Astrocyte (in vitro differentiated cells and primary cell): Measurements from ENCODE around the gene C1QC. TPM values are rescaled to one million over a fixed set of nuclear protein-coding genes. Genes with fewer than 3 reads are reported as not detected.

Source experiments
- DNase-seq: peaks from one replicate; pipeline ENCODE4 v3.0.0-alpha.2; 2010; ENCODE audit warnings: low read depth
- FAIRE-seq: peaks from 2 replicates; lab custom pipeline; 2011; peaks lifted over from hg19 to GRCh38; lab: Jason Lieb, UNC
- H2AFZ ChIP-seq: 2 replicates; pipeline ENCODE4 v1.6.0; 2012; ENCODE audit warnings: low read depth, low read length, inconsistent platforms
- H3K27ac ChIP-seq: 2 replicates; pipeline ENCODE4 v1.5.1; 2011; ENCODE audit warnings: low read depth, low read length, inconsistent platforms
- H3K27me3 ChIP-seq: 2 replicates; pipeline ENCODE4 v1.6.0; 2011; ENCODE audit warnings: low read length, inconsistent platforms; ENCODE audit not compliant: insufficient read depth
- H3K36me3 ChIP-seq: 2 replicates; pipeline ENCODE4 v1.5.1; 2011; ENCODE audit warnings: low read length, inconsistent platforms; ENCODE audit not compliant: insufficient read depth
- H3K4me1 ChIP-seq: 2 replicates; pipeline ENCODE4 v1.5.1; 2011; ENCODE audit warnings: low read length, inconsistent platforms; ENCODE audit not compliant: insufficient read depth
- H3K4me2 ChIP-seq: 2 replicates; pipeline ENCODE4 v1.6.0; 2012; ENCODE audit warnings: low read length, inconsistent platforms
- H3K4me3 ChIP-seq: 2 replicates; pipeline ENCODE4 v1.5.1; 2011; ENCODE audit warnings: low read depth, mild to moderate bottlenecking, low read length, inconsistent platforms; ENCODE audit not compliant: insufficient read depth
- H3K79me2 ChIP-seq: 2 replicates; pipeline ENCODE4 v1.6.0; 2012; ENCODE audit warnings: mild to moderate bottlenecking, low read length, inconsistent platforms; ENCODE audit not compliant: insufficient read depth
- H3K9ac ChIP-seq: 2 replicates; pipeline ENCODE4 v1.6.0; 2012; ENCODE audit warnings: mild to moderate bottlenecking, low read length, inconsistent platforms
- H3K9me3 ChIP-seq: 2 replicates; pipeline ENCODE4 v1.5.1; 2012; ENCODE audit warnings: low read depth, mild to moderate bottlenecking, low read length, inconsistent platforms; ENCODE audit not compliant: insufficient read depth
- H4K20me1 ChIP-seq: 2 replicates; pipeline ENCODE4 v1.6.0; 2012; ENCODE audit warnings: low read length, inconsistent platforms; ENCODE audit not compliant: insufficient read depth
- H3K27ac Mint-ChIP-seq: one replicate; pipeline ENCODE4 v1.8.0; 2021; ENCODE audit warnings: mild to moderate bottlenecking, mixed read lengths; ENCODE audit not compliant: unreplicated experiment
- H3K27me3 Mint-ChIP-seq: one replicate; pipeline ENCODE4 v1.8.0; 2021; ENCODE audit warnings: low read depth, mixed read lengths; ENCODE audit not compliant: unreplicated experiment
- H3K36me3 Mint-ChIP-seq: one replicate; pipeline ENCODE4 v1.8.0; 2021; ENCODE audit warnings: low read depth, mixed read lengths; ENCODE audit not compliant: unreplicated experiment
- H3K4me1 Mint-ChIP-seq: one replicate; pipeline ENCODE4 v1.8.0; 2021; ENCODE audit warnings: low read depth, mixed read lengths; ENCODE audit not compliant: unreplicated experiment
- H3K4me3 Mint-ChIP-seq: one replicate; pipeline ENCODE4 v1.8.0; 2021; ENCODE audit warnings: mild to moderate bottlenecking, moderate library complexity, mixed read lengths; ENCODE audit not compliant: unreplicated experiment
- H3K9me3 Mint-ChIP-seq: one replicate; pipeline ENCODE4 v1.8.0; 2021; ENCODE audit warnings: mild to moderate bottlenecking, mixed read lengths; ENCODE audit not compliant: unreplicated experiment
- EZH2 ChIP-seq: IDR thresholded peaks from 2 replicates; pipeline ENCODE4 v1.6.1; 2012; ENCODE audit warnings: mild to moderate bottlenecking, low read length, inconsistent platforms; ENCODE audit not compliant: insufficient read depth
- total RNA-seq: library from RNA; stranded (reverse); gene quantifications from 2 replicates; pipeline ENCODE4 v1.2.1, GENCODE V29; 2021
- TF ChIP-seq, protein P1 (sequence below): IDR thresholded peaks from 2 replicates; pipeline ENCODE4 v1.5.1; 2011; ENCODE audit warnings: low read depth, mild to moderate bottlenecking, inconsistent platforms, low read length, moderate library complexity; ENCODE audit not compliant: insufficient read depth

C1QC gene
- total RNA-seq, 1 donor from 2014 or later, result not detected

DNA sequence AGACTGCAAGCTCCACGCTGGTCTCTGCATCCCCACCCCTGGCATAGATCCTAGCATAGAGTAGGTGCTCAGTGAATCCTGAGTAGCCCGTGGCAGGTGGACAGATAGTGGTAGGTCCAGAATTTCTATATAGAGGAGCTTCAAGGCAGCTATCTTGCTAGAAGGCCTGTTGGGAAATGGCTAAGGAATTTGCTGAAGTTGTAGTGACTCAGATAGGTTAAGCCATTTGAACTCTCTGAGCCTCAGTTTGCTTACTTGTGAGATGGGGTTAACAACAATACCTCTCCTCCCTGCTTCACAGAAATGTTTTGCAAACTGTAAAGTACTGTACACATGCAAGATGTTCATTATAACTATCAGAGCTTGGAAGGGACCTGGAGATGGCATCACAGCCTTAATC lies 43.8 kb downstream of the C1QC start:
- Histone ChIP-seq H3K27ac (no peak overlapping the region), H3K9me3 (no peaks in the 10 kb centered on the region), H3K27me3 (no peaks in the 10 kb centered on the region), H3K36me3 (no peaks in the 10 kb centered on the region), H3K4me1 (peaks cover 25% of the 10 kb centered on the region), H3K4me2 (no peak overlapping the region), H3K4me3 (no peak overlapping the region), H3K9ac (no peak overlapping the region), H4K20me1 (no peaks in the 10 kb centered on the region), H2AFZ (no peak overlapping the region), H3K79me2 (no peaks in the 10 kb centered on the region)
- Mint-ChIP-seq H3K9me3 (no peaks in the 10 kb centered on the region), H3K27me3 (peaks cover 25% of the 10 kb centered on the region), H3K36me3 (no peaks in the 10 kb centered on the region), H3K27ac (no peak overlapping the region), H3K4me1 (peaks cover 15% of the 10 kb centered on the region), H3K4me3 (no peak overlapping the region)
- FAIRE-seq, result no peak
- no peak for DNase-seq
- no peak for TF ChIP-seq EZH2
- TF ChIP-seq, protein P1, sequence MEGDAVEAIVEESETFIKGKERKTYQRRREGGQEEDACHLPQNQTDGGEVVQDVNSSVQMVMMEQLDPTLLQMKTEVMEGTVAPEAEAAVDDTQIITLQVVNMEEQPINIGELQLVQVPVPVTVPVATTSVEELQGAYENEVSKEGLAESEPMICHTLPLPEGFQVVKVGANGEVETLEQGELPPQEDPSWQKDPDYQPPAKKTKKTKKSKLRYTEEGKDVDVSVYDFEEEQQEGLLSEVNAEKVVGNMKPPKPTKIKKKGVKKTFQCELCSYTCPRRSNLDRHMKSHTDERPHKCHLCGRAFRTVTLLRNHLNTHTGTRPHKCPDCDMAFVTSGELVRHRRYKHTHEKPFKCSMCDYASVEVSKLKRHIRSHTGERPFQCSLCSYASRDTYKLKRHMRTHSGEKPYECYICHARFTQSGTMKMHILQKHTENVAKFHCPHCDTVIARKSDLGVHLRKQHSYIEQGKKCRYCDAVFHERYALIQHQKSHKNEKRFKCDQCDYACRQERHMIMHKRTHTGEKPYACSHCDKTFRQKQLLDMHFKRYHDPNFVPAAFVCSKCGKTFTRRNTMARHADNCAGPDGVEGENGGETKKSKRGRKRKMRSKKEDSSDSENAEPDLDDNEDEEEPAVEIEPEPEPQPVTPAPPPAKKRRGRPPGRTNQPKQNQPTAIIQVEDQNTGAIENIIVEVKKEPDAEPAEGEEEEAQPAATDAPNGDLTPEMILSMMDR, result no peak

DNA sequence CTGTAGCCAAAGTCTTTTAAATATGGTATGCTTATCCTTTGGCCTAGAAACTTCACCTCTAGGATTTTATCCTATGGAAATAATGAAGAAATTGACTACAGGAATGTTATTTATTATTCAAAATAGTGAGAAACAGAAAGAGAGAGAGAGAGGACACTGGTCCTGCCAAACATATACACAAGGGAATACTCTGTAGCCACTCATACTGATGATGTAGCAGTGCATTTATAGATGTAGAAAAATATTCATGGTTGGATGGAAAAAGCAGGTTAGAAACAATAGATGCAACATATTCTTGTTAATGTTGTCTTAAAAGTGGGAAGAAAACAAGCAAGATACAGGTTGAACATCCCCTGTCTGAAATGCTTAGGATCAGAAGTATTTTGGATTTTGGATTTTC lies 45.0 kb downstream of the C1QC start:
- Histone ChIP-seq H3K9ac (no peak overlapping the region), H4K20me1 (no peaks in the 10 kb centered on the region), H2AFZ (no peak overlapping the region), H3K27me3 (no peaks in the 10 kb centered on the region), H3K9me3 (no peaks in the 10 kb centered on the region), H3K4me2 (no peak overlapping the region), H3K36me3 (no peaks in the 10 kb centered on the region), H3K27ac (no peak overlapping the region), H3K4me1 (peaks cover 25% of the 10 kb centered on the region), H3K79me2 (no peaks in the 10 kb centered on the region), H3K4me3 (no peak overlapping the region)
- TF ChIP-seq EZH2, result no peak
- TF ChIP-seq, protein P1, result no peak
- Mint-ChIP-seq H3K9me3 (no peaks in the 10 kb centered on the region), H3K36me3 (no peaks in the 10 kb centered on the region), H3K4me1 (peaks cover 15% of the 10 kb centered on the region), H3K4me3 (no peak overlapping the region), H3K27ac (no peak overlapping the region), H3K27me3 (peaks cover 20% of the 10 kb centered on the region)
- no peak for DNase-seq
- FAIRE-seq, result no peak

DNA sequence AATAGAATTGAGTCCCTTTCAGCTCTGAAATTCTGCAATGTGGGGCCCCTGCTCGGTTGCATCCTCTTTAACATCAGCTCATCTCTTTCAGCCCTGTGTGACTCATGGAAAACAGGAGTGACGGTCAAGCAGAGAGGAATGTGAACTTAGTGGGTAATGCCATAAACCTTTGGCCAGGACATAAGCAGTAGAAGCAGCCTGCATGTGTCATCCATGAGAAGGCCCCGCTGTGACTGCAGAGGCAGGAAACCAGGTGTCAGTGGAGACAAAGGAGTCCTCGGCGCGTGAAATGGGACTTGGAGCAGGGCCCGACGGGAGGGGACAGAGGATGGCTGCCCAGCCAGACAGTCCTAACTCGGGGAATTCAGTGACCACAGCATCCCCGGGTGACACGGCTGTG lies 46.1 kb downstream of the C1QC start:
- FAIRE-seq, result peak; percentile 97

More for the DNA sequence above, 46.1 kb downstream of the C1QC start:
- peak overlapping the region; percentile 21 for H3K4me3 Mint-ChIP-seq
- no peaks in the 10 kb centered on the region for H3K27me3 ChIP-seq
- H3K9ac ChIP-seq, result peak overlapping the region; percentile 53
- H3K27me3 Mint-ChIP-seq, result peaks cover 11% of the 10 kb centered on the region
- peaks cover 25% of the 10 kb centered on the region for H3K4me1 ChIP-seq
- DNase-seq, result peak; percentile 93
- H3K36me3 ChIP-seq, result no peaks in the 10 kb centered on the region
- TF ChIP-seq, protein P1, result no peak
- no peak for TF ChIP-seq EZH2
- H3K9me3 Mint-ChIP-seq, result no peaks in the 10 kb centered on the region
- no peak overlapping the region for H3K4me3 ChIP-seq
- peak overlapping the region; percentile 46 for H3K27ac ChIP-seq
- peak overlapping the region; percentile 77 for H3K27ac Mint-ChIP-seq
- H3K4me1 Mint-ChIP-seq, result peaks cover 15% of the 10 kb centered on the region
- peak overlapping the region; percentile 63 for H3K4me2 ChIP-seq
- no peaks in the 10 kb centered on the region for H3K79me2 ChIP-seq
- no peak overlapping the region for H2AFZ ChIP-seq
- H3K9me3 ChIP-seq, result no peaks in the 10 kb centered on the region
- H4K20me1 ChIP-seq, result no peaks in the 10 kb centered on the region
- H3K36me3 Mint-ChIP-seq, result no peaks in the 10 kb centered on the region
